ENCODE data around the gene GPATCH1.

GPATCH1 gene

DNA sequence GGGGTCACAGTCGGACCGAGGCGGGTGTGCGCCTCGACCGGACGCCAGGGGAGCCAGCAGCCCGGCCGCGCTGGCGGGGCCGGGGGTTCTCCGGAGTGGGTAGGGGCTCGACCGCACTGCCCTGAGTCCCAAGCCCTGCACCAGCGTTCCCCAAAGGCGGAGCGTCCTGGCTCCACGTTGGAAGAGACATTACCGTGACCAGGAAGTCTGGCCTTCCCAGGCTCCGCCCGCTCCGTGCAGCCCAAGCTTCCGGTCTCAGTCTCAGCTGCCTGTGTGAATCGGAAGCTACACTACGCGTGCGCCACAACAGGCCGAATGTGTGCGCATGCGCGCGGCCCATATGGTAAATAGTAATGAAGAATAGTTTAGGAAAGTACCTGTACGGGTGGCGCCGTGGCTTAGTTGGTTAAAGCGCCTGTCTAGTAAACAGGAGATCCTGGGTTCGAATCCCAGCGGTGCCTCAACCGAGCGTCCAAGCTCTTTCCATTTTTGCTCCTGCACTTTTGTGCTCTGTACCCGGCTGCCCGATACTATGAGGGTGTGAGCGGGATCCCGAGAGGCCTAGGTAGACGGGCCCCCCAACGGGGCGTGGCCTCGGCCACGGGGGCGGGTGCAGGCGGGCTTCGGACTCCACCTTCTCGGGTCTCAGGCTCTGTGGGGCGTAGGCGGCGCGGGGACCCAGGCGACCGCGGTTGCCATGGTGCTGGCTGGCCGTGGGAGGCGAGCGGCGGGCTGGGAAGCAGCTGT, 95.9 kb downstream of the GPATCH1 start (continued):
- TF ChIP-seq ZNF837 (tag by site-specific recombination; IDR thresholded peaks at IDR 0.05) = no peak
- TF ChIP-seq ZBTB21 (tag by site-specific recombination; IDR thresholded peaks at IDR 0.05) = peak; percentile 82; the same call in 1 of the 2 replicates
- TF ChIP-seq, protein P1, sequence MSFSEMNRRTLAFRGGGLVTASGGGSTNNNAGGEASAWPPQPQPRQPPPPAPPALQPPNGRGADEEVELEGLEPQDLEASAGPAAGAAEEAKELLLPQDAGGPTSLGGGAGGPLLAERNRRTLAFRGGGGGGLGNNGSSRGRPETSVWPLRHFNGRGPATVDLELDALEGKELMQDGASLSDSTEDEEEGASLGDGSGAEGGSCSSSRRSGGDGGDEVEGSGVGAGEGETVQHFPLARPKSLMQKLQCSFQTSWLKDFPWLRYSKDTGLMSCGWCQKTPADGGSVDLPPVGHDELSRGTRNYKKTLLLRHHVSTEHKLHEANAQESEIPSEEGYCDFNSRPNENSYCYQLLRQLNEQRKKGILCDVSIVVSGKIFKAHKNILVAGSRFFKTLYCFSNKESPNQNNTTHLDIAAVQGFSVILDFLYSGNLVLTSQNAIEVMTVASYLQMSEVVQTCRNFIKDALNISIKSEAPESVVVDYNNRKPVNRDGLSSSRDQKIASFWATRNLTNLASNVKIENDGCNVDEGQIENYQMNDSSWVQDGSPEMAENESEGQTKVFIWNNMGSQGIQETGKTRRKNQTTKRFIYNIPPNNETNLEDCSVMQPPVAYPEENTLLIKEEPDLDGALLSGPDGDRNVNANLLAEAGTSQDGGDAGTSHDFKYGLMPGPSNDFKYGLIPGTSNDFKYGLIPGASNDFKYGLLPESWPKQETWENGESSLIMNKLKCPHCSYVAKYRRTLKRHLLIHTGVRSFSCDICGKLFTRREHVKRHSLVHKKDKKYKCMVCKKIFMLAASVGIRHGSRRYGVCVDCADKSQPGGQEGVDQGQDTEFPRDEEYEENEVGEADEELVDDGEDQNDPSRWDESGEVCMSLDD (tag by site-specific recombination; IDR thresholded peaks at IDR 0.05) = peak; percentile 98
- peak; percentile 99 for TF ChIP-seq GLIS1 (tag by site-specific recombination; IDR thresholded peaks at IDR 0.05)
- TF ChIP-seq ZNF549 (tag by site-specific recombination; IDR thresholded peaks at IDR 0.05) = no peak
- TF ChIP-seq ZNF664 (tag by site-specific recombination; IDR thresholded peaks at IDR 0.05) = no peak
- peak; percentile 91; the same call in 1 of the 2 replicates for TF ChIP-seq ZFP69B (tag by site-specific recombination; IDR thresholded peaks at IDR 0.05)
- peak; percentile 86 for TF ChIP-seq ZBTB7A (tag by site-specific recombination; IDR thresholded peaks at IDR 0.05; ENCODE audit: low read depth)
- TF ChIP-seq ZNF521 (tag by site-specific recombination; IDR thresholded peaks at IDR 0.05) = no peak
- no peak for TF ChIP-seq ZNF133 (tag by site-specific recombination; IDR thresholded peaks at IDR 0.05)
- no peak for TF ChIP-seq SALL2 (tag by site-specific recombination; IDR thresholded peaks at IDR 0.05; ENCODE audit: borderline replicate concordance)
- peak; percentile 93; the same call in 1 of the 2 replicates for TF ChIP-seq ZNF610 (tag by site-specific recombination; IDR thresholded peaks at IDR 0.05; ENCODE audit: borderline replicate concordance)
- TF ChIP-seq, protein P2, sequence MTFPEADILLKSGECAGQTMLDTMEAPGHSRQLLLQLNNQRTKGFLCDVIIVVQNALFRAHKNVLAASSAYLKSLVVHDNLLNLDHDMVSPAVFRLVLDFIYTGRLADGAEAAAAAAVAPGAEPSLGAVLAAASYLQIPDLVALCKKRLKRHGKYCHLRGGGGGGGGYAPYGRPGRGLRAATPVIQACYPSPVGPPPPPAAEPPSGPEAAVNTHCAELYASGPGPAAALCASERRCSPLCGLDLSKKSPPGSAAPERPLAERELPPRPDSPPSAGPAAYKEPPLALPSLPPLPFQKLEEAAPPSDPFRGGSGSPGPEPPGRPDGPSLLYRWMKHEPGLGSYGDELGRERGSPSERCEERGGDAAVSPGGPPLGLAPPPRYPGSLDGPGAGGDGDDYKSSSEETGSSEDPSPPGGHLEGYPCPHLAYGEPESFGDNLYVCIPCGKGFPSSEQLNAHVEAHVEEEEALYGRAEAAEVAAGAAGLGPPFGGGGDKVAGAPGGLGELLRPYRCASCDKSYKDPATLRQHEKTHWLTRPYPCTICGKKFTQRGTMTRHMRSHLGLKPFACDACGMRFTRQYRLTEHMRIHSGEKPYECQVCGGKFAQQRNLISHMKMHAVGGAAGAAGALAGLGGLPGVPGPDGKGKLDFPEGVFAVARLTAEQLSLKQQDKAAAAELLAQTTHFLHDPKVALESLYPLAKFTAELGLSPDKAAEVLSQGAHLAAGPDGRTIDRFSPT (tag by site-specific recombination; IDR thresholded peaks at IDR 0.05) = peak; percentile 99
- TF ChIP-seq ZNF274 (IDR thresholded peaks at IDR 0.05; ENCODE audit: low read length) = no peak
- TF ChIP-seq ZNF274 (tag by site-specific recombination; IDR thresholded peaks at IDR 0.05; ENCODE audit: borderline replicate concordance) = no peak
- TF ChIP-seq ZNF785 (tag by site-specific recombination; IDR thresholded peaks at IDR 0.05) = no peak
- TF ChIP-seq ZNF600 (tag by site-specific recombination; IDR thresholded peaks at IDR 0.05) = peak; percentile 95
- no peak for TF ChIP-seq ZFHX2 (tag by site-specific recombination; conservative IDR thresholded peaks at IDR 0.05)
- TF ChIP-seq ZNF214 (tag by site-specific recombination; IDR thresholded peaks at IDR 0.05; ENCODE audit: borderline replicate concordance) = no peak
- TF ChIP-seq, protein P3, sequence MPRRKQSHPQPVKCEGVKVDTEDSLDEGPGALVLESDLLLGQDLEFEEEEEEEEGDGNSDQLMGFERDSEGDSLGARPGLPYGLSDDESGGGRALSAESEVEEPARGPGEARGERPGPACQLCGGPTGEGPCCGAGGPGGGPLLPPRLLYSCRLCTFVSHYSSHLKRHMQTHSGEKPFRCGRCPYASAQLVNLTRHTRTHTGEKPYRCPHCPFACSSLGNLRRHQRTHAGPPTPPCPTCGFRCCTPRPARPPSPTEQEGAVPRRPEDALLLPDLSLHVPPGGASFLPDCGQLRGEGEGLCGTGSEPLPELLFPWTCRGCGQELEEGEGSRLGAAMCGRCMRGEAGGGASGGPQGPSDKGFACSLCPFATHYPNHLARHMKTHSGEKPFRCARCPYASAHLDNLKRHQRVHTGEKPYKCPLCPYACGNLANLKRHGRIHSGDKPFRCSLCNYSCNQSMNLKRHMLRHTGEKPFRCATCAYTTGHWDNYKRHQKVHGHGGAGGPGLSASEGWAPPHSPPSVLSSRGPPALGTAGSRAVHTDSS (tag by site-specific recombination; IDR thresholded peaks at IDR 0.05) = peak; percentile 74
- TF ChIP-seq HOXD13 (CRISPR knock-in tag; IDR thresholded peaks at IDR 0.05; ENCODE audit: borderline replicate concordance) = no peak
- TF ChIP-seq ZBTB20 (tag by site-specific recombination; IDR thresholded peaks at IDR 0.05) = no peak; the same call in 1 of the 2 replicates
- TF ChIP-seq, protein P4, sequence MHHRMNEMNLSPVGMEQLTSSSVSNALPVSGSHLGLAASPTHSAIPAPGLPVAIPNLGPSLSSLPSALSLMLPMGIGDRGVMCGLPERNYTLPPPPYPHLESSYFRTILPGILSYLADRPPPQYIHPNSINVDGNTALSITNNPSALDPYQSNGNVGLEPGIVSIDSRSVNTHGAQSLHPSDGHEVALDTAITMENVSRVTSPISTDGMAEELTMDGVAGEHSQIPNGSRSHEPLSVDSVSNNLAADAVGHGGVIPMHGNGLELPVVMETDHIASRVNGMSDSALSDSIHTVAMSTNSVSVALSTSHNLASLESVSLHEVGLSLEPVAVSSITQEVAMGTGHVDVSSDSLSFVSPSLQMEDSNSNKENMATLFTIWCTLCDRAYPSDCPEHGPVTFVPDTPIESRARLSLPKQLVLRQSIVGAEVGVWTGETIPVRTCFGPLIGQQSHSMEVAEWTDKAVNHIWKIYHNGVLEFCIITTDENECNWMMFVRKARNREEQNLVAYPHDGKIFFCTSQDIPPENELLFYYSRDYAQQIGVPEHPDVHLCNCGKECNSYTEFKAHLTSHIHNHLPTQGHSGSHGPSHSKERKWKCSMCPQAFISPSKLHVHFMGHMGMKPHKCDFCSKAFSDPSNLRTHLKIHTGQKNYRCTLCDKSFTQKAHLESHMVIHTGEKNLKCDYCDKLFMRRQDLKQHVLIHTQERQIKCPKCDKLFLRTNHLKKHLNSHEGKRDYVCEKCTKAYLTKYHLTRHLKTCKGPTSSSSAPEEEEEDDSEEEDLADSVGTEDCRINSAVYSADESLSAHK (tag by site-specific recombination; IDR thresholded peaks at IDR 0.05) = no peak; the same call in none of the 2 replicates
- TF ChIP-seq MEIS1 (CRISPR knock-in tag; IDR thresholded peaks at IDR 0.05; ENCODE audit: borderline replicate concordance) = no peak
- no peak for TF ChIP-seq TCF7L2 (IDR thresholded peaks at IDR 0.05; ENCODE audit: borderline replicate concordance, low read depth, low read length)
- TF ChIP-seq EGR2 (tag by site-specific recombination; IDR thresholded peaks at IDR 0.05; ENCODE audit: low read depth) = no peak
- no peak for TF ChIP-seq ZNF311 (tag by site-specific recombination; IDR thresholded peaks at IDR 0.05; ENCODE audit: borderline replicate concordance)
- peak; percentile 58; the same call in 1 of the 2 replicates for TF ChIP-seq ZNF223 (tag by site-specific recombination; IDR thresholded peaks at IDR 0.05)
- TF ChIP-seq ZBTB8A (tag by site-specific recombination; IDR thresholded peaks at IDR 0.05) = peak; percentile 99
- no peak; the same call in 1 of the 2 replicates for TF ChIP-seq ZNF37A (tag by site-specific recombination; IDR thresholded peaks at IDR 0.05)
